ENCODE results near the gene GLMN.

The GLMN gene

GRCh38 chr1:92298573-92299476, at the start of gene GLMN, which contains the start of gene RPAP2:
Gene GLMN, minus strand, starts transcription at chr1:92298987. Its CDS starts 988 bp downstream, at chr1:92297999.
Gene RPAP2, plus strand, starts transcription at chr1:92299059. Its CDS starts 15 bp downstream, at chr1:92299074.
- TF ChIP-seq CTCF (conservative IDR thresholded peaks at IDR 0.05; ENCODE audit: low read depth, low read length): peak; percentile 0
- DNase-seq (ENCODE audit: low read depth): peak; percentile 87
- peak within 1 kb of the TSS; percentile 88 for H3K4me3 ChIP-seq (ENCODE audit: low read depth, low read length)

- no peak for DNase-seq (ENCODE audit: low read depth)
- no peak for TF ChIP-seq CTCF (conservative IDR thresholded peaks at IDR 0.05; ENCODE audit: low read depth, low read length)
Observed at GRCh38 chr1:92346866-92347640, 48.3 kb upstream of the GLMN start.

GRCh38 chr1:92343061-92343460, 44.3 kb upstream of the GLMN start:
- no peak overlapping the region for H3K4me3 ChIP-seq (ENCODE audit: low read depth, low read length)
- TF ChIP-seq CTCF (conservative IDR thresholded peaks at IDR 0.05; ENCODE audit: low read depth, low read length): no peak
- DNase-seq (ENCODE audit: low read depth): peak; percentile 7

More at GRCh38 chr1:92346866-92347640, 48.3 kb upstream of the GLMN start:
- H3K4me3 ChIP-seq (ENCODE audit: low read depth, low read length): no peak overlapping the region

- H3K4me3 ChIP-seq (ENCODE audit: low read depth, low read length): no peak overlapping the region
- DNase-seq (ENCODE audit: low read depth): no peak
- no peak for TF ChIP-seq CTCF (conservative IDR thresholded peaks at IDR 0.05; ENCODE audit: low read depth, low read length)
Observed at GRCh38 chr1:92342401-92342800, 43.6 kb upstream of the GLMN start.

GRCh38 chr1:92340154-92340553, 41.4 kb upstream of the GLMN start:
- DNase-seq (ENCODE audit: low read depth): no peak
- no peak overlapping the region for H3K4me3 ChIP-seq (ENCODE audit: low read depth, low read length)
- TF ChIP-seq CTCF (conservative IDR thresholded peaks at IDR 0.05; ENCODE audit: low read depth, low read length): no peak

- H3K4me3 ChIP-seq (ENCODE audit: low read depth, low read length): no peak overlapping the region
- no peak for DNase-seq (ENCODE audit: low read depth)
- no peak for TF ChIP-seq CTCF (conservative IDR thresholded peaks at IDR 0.05; ENCODE audit: low read depth, low read length)
Observed at GRCh38 chr1:92333668-92334067, 34.9 kb upstream of the GLMN start.

All from choroid plexus epithelial cell (primary cell).